IMR-90 (cell line): ENCODE results near the gene TARBP2.

Experiments
- CTCF ChIP-seq: conservative IDR thresholded peaks from 2 replicates; pipeline ENCODE4 v1.5.1; 2012; ENCODE audit warnings: mild to moderate bottlenecking, low read depth, low read length, improper control_type of control experiment
- MAZ ChIP-seq: IDR thresholded peaks from 2 replicates; pipeline ENCODE4 v1.6.1; 2012; ENCODE audit warnings: low read depth, mild to moderate bottlenecking, low read length, improper control_type of control experiment, moderate library complexity, borderline replicate concordance

- TF ChIP-seq CTCF (no peak), MAZ (no peak)
These were observed 9.2 kb downstream of the TARBP2 start for GRCh38 chr12:53510181-53510812.
